G401 (cell line): Measurements from ENCODE around the gene SFXN5. TPM values are rescaled to one million over a fixed set of nuclear protein-coding genes. Genes with fewer than 3 reads are reported as not detected.
A peak's percentile ranks its signal among the peaks of the same experiment; 100 is the strongest.
"Not testable (repeated sequence)": the region's sequence is repeated elsewhere in the genome, so short reads cannot be mapped to it uniquely, and the experiment has no call there.

Experiments
- DNase-seq: peaks from one replicate; pipeline ENCODE4 v3.0.0-alpha.2; 2015; ENCODE audit warnings: low spot score
- in situ Hi-C: cut with HindIII; loops from 2 replicates; pipeline ENCODE4 v1.10.0; 2016; ENCODE audit warnings: low sequenced_read_pairs, mixed read lengths
- total RNA-seq: library from RNA; depleted of rRNA; stranded (reverse); fragments of >200 nt; shearing (Covaris generic); gene quantifications from 2 replicates; pipeline ENCODE4 v1.2.3, GENCODE V29; 2014

Gene SFXN5
- total RNA-seq, 1 experiment from 2014 or later = 24.6 TPM

DNA sequence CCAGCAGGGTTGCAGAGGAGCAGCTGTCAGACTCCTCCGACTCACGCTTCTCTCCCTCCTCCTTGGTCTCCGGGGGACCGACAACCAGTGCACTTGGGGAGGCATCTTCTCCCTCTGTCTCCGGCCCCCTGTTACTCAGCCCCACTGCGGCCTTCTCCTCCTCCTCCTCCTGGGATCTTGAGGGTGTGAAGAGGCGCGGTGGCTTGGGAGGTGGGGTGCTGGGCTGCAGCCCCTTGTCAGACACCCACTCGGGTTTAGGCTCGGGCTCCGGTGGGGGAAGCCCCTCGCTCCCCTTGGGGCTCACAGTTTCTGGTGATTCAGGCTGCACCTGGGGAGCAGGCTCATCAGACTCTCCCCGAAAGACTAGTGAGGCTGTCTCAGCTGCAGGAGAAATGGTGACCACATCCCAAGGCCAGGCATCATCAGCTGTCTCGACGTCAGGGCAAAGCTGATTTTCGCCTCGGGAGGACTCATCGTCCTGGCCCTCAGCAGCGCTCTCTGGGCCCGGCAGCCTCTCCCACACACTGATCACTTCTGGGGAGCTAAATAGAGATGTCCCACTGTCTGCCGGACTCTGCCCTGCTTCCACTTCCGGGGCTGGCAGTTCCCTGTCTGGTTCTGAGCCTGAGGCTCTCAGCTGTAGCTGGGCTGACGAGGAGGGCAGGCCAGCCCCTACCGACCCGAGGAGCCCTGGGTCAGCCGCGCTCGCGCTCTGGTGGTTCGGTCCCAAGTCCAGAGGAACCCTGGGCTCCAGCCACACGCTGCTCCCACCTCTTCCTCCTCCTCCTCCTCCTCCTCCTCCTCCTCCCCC lies 9.0 kb upstream of the SFXN5 start:
- in situ Hi-C loops = no loop called here
- no peak for DNase-seq

DNA sequence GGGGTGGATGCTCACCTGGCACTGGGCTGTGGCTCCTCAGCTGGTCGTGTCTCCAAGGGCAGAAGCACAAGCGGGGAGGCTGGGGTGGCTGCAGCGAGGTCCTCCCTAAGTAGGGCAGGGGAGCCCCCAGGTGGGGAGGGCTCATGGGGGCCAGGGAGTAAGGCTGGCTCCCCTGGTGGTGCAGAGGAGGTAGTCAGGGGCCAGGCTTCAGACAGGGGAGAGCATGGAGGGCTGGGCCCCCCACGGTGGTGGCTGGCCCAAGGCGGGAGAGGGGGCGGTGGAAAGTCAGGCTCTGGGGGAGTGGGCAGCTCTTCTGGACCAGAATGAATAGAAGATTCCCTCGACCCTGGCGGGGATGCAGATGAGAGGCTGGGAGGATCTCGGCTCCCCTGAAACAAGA lies 8.1 kb upstream of the SFXN5 start:
- no peak for DNase-seq
- in situ Hi-C loops = no loop called here

- in situ Hi-C loops = no loop called here
Measured at GRCh38 chr2:73078457-73079411, 7.2 kb upstream of the SFXN5 start.

DNA sequence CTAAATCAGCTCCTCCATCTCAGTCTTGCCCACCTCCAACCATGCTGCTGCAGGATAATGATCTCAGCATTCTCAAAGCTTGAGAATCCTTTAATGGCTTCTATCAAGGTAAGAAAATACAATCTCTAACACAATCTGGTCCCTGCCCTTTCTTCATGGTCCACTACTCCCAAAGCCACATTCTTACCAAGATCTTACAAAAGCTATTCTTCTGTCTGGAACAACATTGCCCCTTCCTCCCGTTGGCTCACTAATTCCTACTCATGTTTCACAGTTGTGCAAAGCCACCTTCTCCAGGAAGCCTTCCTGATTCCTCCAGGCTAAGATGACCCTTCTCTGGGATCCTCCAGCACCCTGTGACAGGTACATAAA lies 5.9 kb upstream of the SFXN5 start:
- no peak for DNase-seq
- in situ Hi-C loops = no loop called here

More at GRCh38 chr2:73078457-73079411, 7.2 kb upstream of the SFXN5 start:
- DNase-seq = no peak

DNA sequence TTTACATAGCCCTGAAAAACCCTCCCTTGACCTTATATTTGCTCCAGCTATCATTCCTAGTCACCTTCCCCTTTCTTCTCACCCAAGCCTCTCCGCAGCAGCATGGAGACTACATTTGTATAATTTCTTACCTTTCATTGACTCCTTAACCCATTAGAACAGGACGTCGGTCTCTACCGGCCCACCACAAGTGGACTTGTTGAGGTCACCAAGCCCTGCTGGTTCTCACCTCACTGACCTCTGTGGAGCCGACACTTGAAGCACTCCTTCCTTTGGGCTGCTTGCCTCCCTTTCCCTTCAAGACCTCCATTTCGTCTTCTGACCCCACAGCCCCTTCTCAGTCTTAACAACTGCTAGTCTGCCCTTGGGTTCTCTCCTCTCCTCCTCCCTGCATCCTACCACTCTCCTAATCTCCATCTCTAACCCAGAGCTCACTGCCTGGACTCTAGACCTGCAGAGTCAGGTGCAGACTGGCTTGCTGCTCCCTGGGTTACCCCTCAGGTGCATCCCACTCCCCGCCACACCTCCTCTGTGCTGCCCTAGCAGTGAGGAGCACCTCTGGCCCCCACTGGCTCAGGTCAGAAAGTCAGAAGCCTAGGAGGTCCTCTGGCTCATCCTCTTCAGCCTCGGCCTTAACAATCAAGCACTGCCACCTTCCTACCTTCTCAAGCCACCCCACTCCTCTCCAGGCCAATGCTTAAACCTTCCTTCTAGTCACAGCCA lies 5.3 kb upstream of the SFXN5 start:
- in situ Hi-C loops = no loop called here

GRCh38 chr2:73075477-73076373 lies 4.2 kb upstream of the SFXN5 start:
- DNase-seq = peak; percentile 98
- in situ Hi-C loops = no loop called here

More for the DNA sequence above, 5.3 kb upstream of the SFXN5 start:
- no peak for DNase-seq

- in situ Hi-C loops = no loop called here
- DNase-seq = no peak
Measured at GRCh38 chr2:73074110-73075069, 2.9 kb upstream of the SFXN5 start.

DNA sequence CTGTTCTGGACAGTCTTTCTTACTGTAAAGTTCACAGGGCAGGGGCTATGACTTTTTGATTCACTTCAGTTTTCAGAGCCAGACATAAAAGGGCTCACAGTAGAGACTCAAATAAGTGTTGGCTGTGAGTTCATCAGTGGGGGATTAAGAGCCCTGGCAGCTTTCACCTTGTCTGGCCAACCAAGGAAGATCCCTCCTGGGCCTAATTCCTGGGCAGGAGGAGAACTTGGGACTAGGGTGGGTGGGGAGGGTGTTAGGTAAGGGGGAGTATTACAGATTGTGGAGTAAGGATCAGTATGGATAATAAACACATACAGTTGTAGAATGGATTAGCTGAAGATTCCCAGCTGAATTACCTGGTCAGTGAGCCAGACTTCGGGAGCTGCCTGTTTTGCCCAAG lies 904 bp upstream of the SFXN5 start:
- in situ Hi-C loops = no loop called here
- DNase-seq = no peak

GRCh38 chr2:73072129-73072395 lies 550 bp upstream of the SFXN5 start:
- DNase-seq = no peak
- in situ Hi-C loops = no loop called here

- no peak for DNase-seq
- in situ Hi-C loops = no loop called here
Measured at GRCh38 chr2:73070643-73071359, 711 bp downstream of the SFXN5 start.

- in situ Hi-C loops = no loop called here
- peak; percentile 49 for DNase-seq
Measured at GRCh38 chr2:73069855-73070642, 1.5 kb downstream of the SFXN5 start.

GRCh38 chr2:73069041-73069854 lies 2.3 kb downstream of the SFXN5 start:
- in situ Hi-C loops = no loop called here
- DNase-seq = peak; percentile 31

DNA sequence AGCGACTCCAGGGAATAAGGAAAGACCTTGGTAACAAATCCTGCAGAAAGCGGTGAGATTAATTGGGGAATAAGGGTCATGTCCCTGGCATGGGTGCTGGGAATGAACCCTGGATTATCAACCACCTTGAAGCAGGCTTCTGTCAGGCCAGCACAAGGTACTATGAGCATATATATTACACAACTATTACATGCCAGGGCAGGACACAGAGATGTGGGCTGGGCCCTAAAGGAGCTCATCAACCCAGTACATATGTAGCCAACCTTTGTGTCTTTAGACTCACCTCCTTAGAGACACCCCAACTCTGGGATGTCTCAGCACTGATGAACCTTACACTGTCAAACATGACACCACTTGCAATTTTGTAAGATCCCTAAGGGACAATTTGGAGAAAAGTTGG lies 3.4 kb downstream of the SFXN5 start:
- no peak for DNase-seq
- in situ Hi-C loops = no loop called here

- no peak for DNase-seq
- in situ Hi-C loops = no loop called here
Measured at GRCh38 chr2:73067043-73067442, 4.5 kb downstream of the SFXN5 start.

GRCh38 chr2:73065070-73065469 lies 6.4 kb downstream of the SFXN5 start:
- in situ Hi-C loops, DNase-seq: not testable (repeated sequence)
